ENCODE data around the gene ANTXR1. TPM values are rescaled to one million over a fixed set of nuclear protein-coding genes. Genes with fewer than 3 reads are reported as not detected.

Gene ANTXR1
- total and polyA plus RNA-seq, 9 of the 15 experiments (the other 6 are each of a cell fraction or from before 2014, with no cell fraction given), result 0.07 to 1.00 (median 0.54) TPM

GRCh38 chr2:69296421-69296820 is 283.4 kb downstream of the ANTXR1 start:
- peaks cover 4% of the 10 kb centered on the region for H3K9me1 ChIP-seq (ENCODE audit: control insufficient read depth, insufficient read depth, low read length)
- 4% methylated on average over 3 of the region's 3 CpGs for WGBS (ENCODE audit: insufficient coverage, low coverage, missing lambda C conversion rate)
- no peak for DNase-seq (ENCODE audit: extremely low read depth in 1 of 4, low spot score in 3 of 4)
- POLR2A ChIA-PET, result interaction anchor here (0.6 to 1.2 kb wide), 2 partner anchors 9 to 11 kb away, joined by 3 read pairs; no protein-coding TSS in a partner anchor
- in situ Hi-C loops (cut with MboI), result no loop called here
- no peak overlapping the region for H2AFZ ChIP-seq (ENCODE audit: low read depth, low read length)
- no peaks in the 10 kb centered on the region for H3K9me3 ChIP-seq (replicated peaks; ENCODE audit: control insufficient read depth, insufficient read depth, low read depth, low read length)
- H3K9ac ChIP-seq (ENCODE audit: insufficient read depth in 1 of 2, low read depth in 2 of 2, low read length in 2 of 2), result no peak overlapping the region
- peaks cover 5% of the 10 kb centered on the region; the same call in 1 of the 2 replicates for H4K20me1 ChIP-seq (replicated peaks; ENCODE audit: control insufficient read depth, insufficient read depth, low read length)
- H3K4me1 ChIP-seq (replicated peaks in 1 of 2; ENCODE audit: control insufficient read depth in 2 of 2, insufficient read depth in 2 of 2, low read length in 2 of 2), result no peaks in the 10 kb centered on the region; a peak in 1 of 5 replicates
- H3K27ac ChIP-seq (ENCODE audit: extremely low read depth, low read depth, low read length), result no peak overlapping the region
- BruUV-seq (replicated peaks), result no TSS peak
- H3K36me3 ChIP-seq (ENCODE audit: control insufficient read depth, insufficient read depth, low read length), result no peaks in the 10 kb centered on the region
- CTCF ChIA-PET (ENCODE audit: low intra/inter-chr PET ratio), result no interaction called here
- ATAC-seq, result no peak
- H3K27me3 ChIP-seq (ENCODE audit: control insufficient read depth in 2 of 2, insufficient read depth in 2 of 2, low read length in 2 of 2), result peaks cover 19 to 65% of the 10 kb centered on the region in 2 experiments
- no peaks in the 10 kb centered on the region for H3K79me2 ChIP-seq (ENCODE audit: control insufficient read depth, insufficient read depth, low read length)
- no peak for FAIRE-seq
- no peak overlapping the region for H3K4me2 ChIP-seq (ENCODE audit: insufficient read depth, low read length)
- intact Hi-C loops (cut with micrococcal nuclease), result no loop called here
- no peak overlapping the region for H3K4me3 ChIP-seq
- no peak for TF ChIP-seq CGGBP1 (CRISPR knock-in tag; IDR thresholded peaks at IDR 0.05)

- Histone ChIP-seq H3K4me2 (ENCODE audit: insufficient read depth, low read length) (no peak overlapping the region), H2AFZ (ENCODE audit: low read depth, low read length) (no peak overlapping the region), H3K9me3 (replicated peaks; ENCODE audit: control insufficient read depth, insufficient read depth, low read depth, low read length) (no peaks in the 10 kb centered on the region), H3K27me3 (ENCODE audit: control insufficient read depth in 2 of 2, insufficient read depth in 2 of 2, low read length in 2 of 2) (peaks cover 19 to 69% of the 10 kb centered on the region in 2 experiments), H3K27ac (ENCODE audit: extremely low read depth, low read depth, low read length) (no peak overlapping the region), H3K36me3 (ENCODE audit: control insufficient read depth, insufficient read depth, low read length) (no peaks in the 10 kb centered on the region), H3K4me1 (replicated peaks in 1 of 2; ENCODE audit: control insufficient read depth in 2 of 2, insufficient read depth in 2 of 2, low read length in 2 of 2) (no peaks in the 10 kb centered on the region; a peak in 1 of 5 replicates), H3K9me1 (ENCODE audit: control insufficient read depth, insufficient read depth, low read length) (peaks cover 4% of the 10 kb centered on the region), H3K79me2 (ENCODE audit: control insufficient read depth, insufficient read depth, low read length) (no peaks in the 10 kb centered on the region), H3K4me3 (no peak overlapping the region), H3K9ac (ENCODE audit: insufficient read depth in 1 of 2, low read depth in 2 of 2, low read length in 2 of 2) (no peak overlapping the region), H4K20me1 (replicated peaks; ENCODE audit: control insufficient read depth, insufficient read depth, low read length) (peaks cover 5% of the 10 kb centered on the region; the same call in 1 of the 2 replicates)
- CTCF ChIA-PET (ENCODE audit: low intra/inter-chr PET ratio), result no interaction called here
- POLR2A ChIA-PET, result interaction anchor here (1.2 kb wide), 1 partner anchor 8 kb away, joined by 3 read pairs; no protein-coding TSS in a partner anchor
- whole genome bisulfite sequencing (ENCODE audit: insufficient coverage, low coverage, missing lambda C conversion rate), result 1% methylated on average over 12 of the region's 12 CpGs
- FAIRE-seq, result no peak
- intact Hi-C loops (cut with micrococcal nuclease), result no loop called here
- no TSS peak for BruUV-seq (replicated peaks)
- in situ Hi-C loops (cut with MboI), result no loop called here
- no peak for DNase-seq (ENCODE audit: extremely low read depth in 1 of 4, low spot score in 3 of 4)
- ATAC-seq, result no peak
- TF ChIP-seq HEY1 (CRISPR knock-in tag; IDR thresholded peaks at IDR 0.05; ENCODE audit: borderline replicate concordance) (no peak), ATF6 (CRISPR knock-in tag; IDR thresholded peaks at IDR 0.05) (no peak), PHB2 (IDR thresholded peaks at IDR 0.05; ENCODE audit: low read depth) (no peak), SETDB1 (IDR thresholded peaks at IDR 0.05; ENCODE audit: low read length) (no peak), ZNF175 (CRISPR knock-in tag; IDR thresholded peaks at IDR 0.05; ENCODE audit: low read depth) (no peak), ZNF778 (CRISPR knock-in tag; IDR thresholded peaks at IDR 0.05) (no peak), SIRT6 (IDR thresholded peaks at IDR 0.05; ENCODE audit: low read depth, low read length) (no peak), MCM2 (IDR thresholded peaks at IDR 0.05; ENCODE audit: low read depth) (no peak), E2F3 (CRISPR knock-in tag; IDR thresholded peaks at IDR 0.05) (no peak)
These were observed 284.2 kb downstream of the ANTXR1 start for GRCh38 chr2:69297216-69297615.
